H1 (cell line): ENCODE measurements around the gene FNIP2. TPM values are rescaled to one million over a fixed set of nuclear protein-coding genes. Genes with fewer than 3 reads are reported as not detected.

Experiments used
- CTCF ChIA-PET: fragments of 300-600 bp; sonication (Branson Sonifier 250); formaldehyde crosslinking; loops from one replicate; lab custom pipeline; 2021; ENCODE audit not compliant: partially characterized antibody; lab: Charles Lee
- POLR2A ChIA-PET: fragments of 300-600 bp; sonication (Branson Sonifier 250); formaldehyde crosslinking; loops from one replicate; lab custom pipeline; 2021; ENCODE audit warnings: inconsistent platforms; ENCODE audit not compliant: partially characterized antibody; lab: Charles Lee
- DNase-seq, 2 experiments: peaks; one replicate each; pipeline versions ENCODE4 v3.0.0 to v3.0.0-alpha.2; 2010 to 2022; ENCODE audit warnings: low spot score in 2 of 2, low read depth in 1 of 2, mixed read lengths in 1 of 2
- FAIRE-seq: peaks from 2 replicates; lab custom pipeline; 2011; peaks lifted over from hg19 to GRCh38; lab: Jason Lieb, UNC
- H2AFZ ChIP-seq: 2 replicates; pipeline ENCODE4 v1.8.1; 2012; ENCODE audit warnings: low read length, inconsistent platforms
- H2AK5ac ChIP-seq: 2 replicates; pipeline ENCODE4 v1.6.1; 2013; ENCODE audit warnings: low read depth, low read length
- H2BK120ac ChIP-seq: replicated peaks from 2 replicates; pipeline ENCODE3; 2013; ENCODE audit warnings: low read depth, low read length, inconsistent platforms
- H2BK12ac ChIP-seq: 2 replicates; pipeline ENCODE4 v1.6.1; 2013; ENCODE audit warnings: low read depth, low read length
- H2BK15ac ChIP-seq: 2 replicates; pipeline ENCODE4 v1.6.1; 2013; ENCODE audit warnings: low read length
- H2BK20ac ChIP-seq: 2 replicates; pipeline ENCODE4 v1.6.1; 2013; ENCODE audit warnings: low read length
- H2BK5ac ChIP-seq: 2 replicates; pipeline ENCODE4 v1.6.1; 2013; ENCODE audit warnings: low read depth, low read length
- H3K14ac ChIP-seq: 2 replicates; pipeline ENCODE4 v1.6.1; 2013; ENCODE audit warnings: inconsistent platforms; ENCODE audit not compliant: insufficient read length
- H3K18ac ChIP-seq: 2 replicates; pipeline ENCODE4 v1.6.1; 2013; ENCODE audit warnings: low read length; ENCODE audit errors: extremely low read depth
- H3K23ac ChIP-seq: 2 replicates; pipeline ENCODE4 v1.6.1; 2013; ENCODE audit warnings: inconsistent platforms; ENCODE audit not compliant: insufficient read length
- H3K23me2 ChIP-seq: 2 replicates; pipeline ENCODE4 v1.6.1; 2013; ENCODE audit warnings: low read depth, low read length
- H3K27ac ChIP-seq: 2 replicates; pipeline ENCODE4 v1.6.1; 2011; ENCODE audit warnings: low read depth, low read length, inconsistent platforms
- H3K27me3 ChIP-seq, 4 experiments: replicated peaks in 1 of 4; 1 replicate in 1 of 4; 2 replicates in 3 of 4; pipeline versions ENCODE4 v1.6.1 to v1.8.1; 2011 to 2013; ENCODE audit warnings: low read length in 3 of 4, mild to moderate bottlenecking in 3 of 4, inconsistent platforms in 2 of 4, mixed read lengths in 2 of 4, moderate library complexity in 1 of 4; ENCODE audit not compliant: control insufficient read depth in 3 of 4, insufficient read depth in 3 of 4; ENCODE audit errors: extremely low read depth in 1 of 4
- H3K36me3 ChIP-seq, 4 experiments: 2 replicates each; pipeline versions ENCODE4 v1.6.1 to v1.8.1; 2011 to 2013; ENCODE audit warnings: mild to moderate bottlenecking in 4 of 4, low read length in 3 of 4, moderate library complexity in 2 of 4, control low read depth in 1 of 4, inconsistent platforms in 1 of 4; ENCODE audit not compliant: insufficient read depth in 4 of 4, control insufficient read depth in 2 of 4
- H3K4ac ChIP-seq: replicated peaks from 2 replicates; pipeline ENCODE3; 2013; ENCODE audit warnings: low read length, low read depth, mixed read lengths, inconsistent platforms; ENCODE audit not compliant: insufficient read length
- H3K4me1 ChIP-seq, 4 experiments: replicated peaks in 1 of 4; 1 replicate in 1 of 4; 2 replicates in 3 of 4; pipeline versions ENCODE4 v1.6.1 to v1.8.1; 2011 to 2013; ENCODE audit warnings: low read length in 3 of 4, inconsistent platforms in 2 of 4, mixed read lengths in 1 of 4; ENCODE audit not compliant: insufficient read depth in 4 of 4, control insufficient read depth in 3 of 4
- H3K4me2 ChIP-seq, 2 experiments: 2 replicates each; pipeline versions ENCODE4 v1.6.1 to v1.8.1; 2011 to 2013; ENCODE audit warnings: low read depth in 2 of 2, low read length in 2 of 2, control low read depth in 1 of 2, inconsistent platforms in 1 of 2, mild to moderate bottlenecking in 1 of 2; ENCODE audit not compliant: insufficient read depth in 1 of 2
- H3K4me3 ChIP-seq, 4 experiments: fragments of 200-600, 300-600 bp in 1 of 4; sonication (generic), shearing (Covaris generic), sonication (Bioruptor Twin) in 1 of 4; 2 replicates each; pipeline versions ENCODE4 v1.5.1 to v1.8.1; 2011 to 2016; ENCODE audit warnings: low read length in 4 of 4, low read depth in 3 of 4, control low read depth in 2 of 4, inconsistent platforms in 2 of 4, mild to moderate bottlenecking in 2 of 4, mixed read lengths in 1 of 4, moderate library complexity in 1 of 4; ENCODE audit not compliant: insufficient read depth in 2 of 4; ENCODE audit errors: extremely low read depth in 1 of 4
- H3K56ac ChIP-seq: replicated peaks from 2 replicates; pipeline ENCODE3; 2013; ENCODE audit warnings: low read depth, mild to moderate bottlenecking, mixed read lengths, low read length, inconsistent platforms; ENCODE audit not compliant: insufficient read length
- H3K79me1 ChIP-seq: 2 replicates; pipeline ENCODE4 v1.6.1; 2013; ENCODE audit warnings: low read depth, low read length, control low read depth
- H3K79me2 ChIP-seq, 2 experiments: 2 replicates each; pipeline versions ENCODE4 v1.6.1 to v1.8.1; 2012 to 2013; ENCODE audit warnings: low read length in 2 of 2, mild to moderate bottlenecking in 2 of 2, inconsistent platforms in 1 of 2; ENCODE audit not compliant: insufficient read depth in 2 of 2, control insufficient read depth in 1 of 2
- H3K9ac ChIP-seq, 4 experiments: replicated peaks in 1 of 4; 1 replicate in 1 of 4; 2 replicates in 3 of 4; pipeline versions ENCODE4 v1.6.1 to v1.8.1; 2011 to 2013; ENCODE audit warnings: low read depth in 3 of 4, low read length in 3 of 4, control low read depth in 2 of 4, mild to moderate bottlenecking in 2 of 4, moderate library complexity in 2 of 4, inconsistent platforms in 1 of 4; ENCODE audit errors: extremely low read depth in 1 of 4
- H3K9me3 ChIP-seq, 2 experiments: 2 replicates each; pipeline versions ENCODE4 v1.6.1 to v1.8.1; 2012 to 2013; ENCODE audit warnings: mild to moderate bottlenecking in 2 of 2, moderate library complexity in 2 of 2, control low read depth in 1 of 2, inconsistent platforms in 1 of 2, low read depth in 1 of 2, low read length in 1 of 2, mixed read lengths in 1 of 2; ENCODE audit not compliant: insufficient read depth in 2 of 2
- H4K20me1 ChIP-seq, 2 experiments: replicated peaks in 1 of 2; 2 replicates each; pipeline versions ENCODE3 to v1.8.1; 2011 to 2013; ENCODE audit warnings: inconsistent platforms in 2 of 2, low read length in 2 of 2, mild to moderate bottlenecking in 1 of 2; ENCODE audit not compliant: insufficient read depth in 2 of 2, control insufficient read depth in 1 of 2
- H4K5ac ChIP-seq: 2 replicates; pipeline ENCODE4 v1.6.1; 2013; ENCODE audit warnings: low read length, low read depth, mixed read lengths, inconsistent platforms; ENCODE audit not compliant: insufficient read length
- H4K8ac ChIP-seq: 2 replicates; pipeline ENCODE4 v1.8.0; 2013; ENCODE audit warnings: mild to moderate bottlenecking, moderate library complexity, low read length, inconsistent platforms; ENCODE audit not compliant: insufficient read depth; ENCODE audit errors: extremely low read depth
- H4K91ac ChIP-seq: replicated peaks from 2 replicates; pipeline ENCODE3; 2013; ENCODE audit warnings: low read length, mixed read lengths, inconsistent platforms; ENCODE audit not compliant: insufficient read length
- CREB1 ChIP-seq: IDR thresholded peaks from 2 replicates; pipeline ENCODE4 v1.6.1; 2012; ENCODE audit warnings: inconsistent platforms
- EZH2 ChIP-seq: fragments of 200-600 bp; sonication (generic); IDR thresholded peaks from 2 replicates; pipeline ENCODE4 v1.7.1; 2012; ENCODE audit warnings: low read depth, mild to moderate bottlenecking, moderate library complexity, low read length, inconsistent platforms; ENCODE audit not compliant: severe bottlenecking
- WGBS, 2 experiments: shearing (Covaris generic) in 1 of 2; methylation state at CpG; one replicate each; pipeline versions ENCODE4 v1.1.6 to v1.1.7; 2013 to 2015; ENCODE audit warnings: low lambda C conversion rate in 2 of 2, mixed read lengths in 2 of 2, inconsistent platforms in 1 of 2, low coverage in 1 of 2, missing lambda C conversion rate in 1 of 2; ENCODE audit not compliant: insufficient replicate concordance in 2 of 2, insufficient coverage in 1 of 2, insufficient read length in 1 of 2; ENCODE audit errors: extremely low coverage in 1 of 2, missing lambda C conversion rate in 1 of 2; 5-methylcytosine and 5-hydroxymethylcytosine counted together
- polyA plus RNA-seq, 7 experiments: library from polyadenylated mRNA; depleted of rRNA in 3 of 7; stranded (reverse) in 5 of 7; unstranded in 2 of 7; fragments of >200 nt in 5 of 7; fragments of 200-250 nt in 2 of 7; gene quantifications; 1 replicate in 5 of 7; 2 replicates in 1 of 7; 4 replicates in 1 of 7; pipeline versions ENCODE4 v1.2.1 to v1.2.3, GENCODE V29; 2011 to 2013; ENCODE audit warnings: missing spikeins in 2 of 7, mixed read lengths in 2 of 7
- total RNA-seq: library from RNA; stranded (reverse); fragmentation: NEBNext Ultra II Directional; extraction: Animal tissue kit (Norgen Biotek cat#: 25700); gene quantifications from 2 replicates; pipeline ENCODE4 v1.2.1, GENCODE V29; 2021

The FNIP2 gene
- total and polyA plus RNA-seq, 2 of the 8 experiments (the other 6 are each of a cell fraction or from before 2014, with no cell fraction given), result 4.0 to 13.0 TPM

- CTCF ChIA-PET, result interaction anchor here (0.6 to 3.1 kb wide), 4 partner anchors 20 to 515 kb away, joined by 3 to 11 read pairs (median 4); no protein-coding TSS in a partner anchor
- Histone ChIP-seq H3K56ac (no peak overlapping the region), H3K23me2 (no peaks in the 10 kb centered on the region; the same call in 1 of the 2 replicates), H2BK120ac (no peak overlapping the region), H3K27me3 (no peaks in the 10 kb centered on the region), H4K20me1 (no peaks in the 10 kb centered on the region), H3K23ac (no peak overlapping the region), H3K4me3 (no peak overlapping the region), H3K4me2 (no peak overlapping the region), H2BK15ac (no peak overlapping the region), H4K5ac (no peak overlapping the region), H3K9ac (no peak overlapping the region), H3K4me1 (no peaks in the 10 kb centered on the region), H2AK5ac (no peak overlapping the region), H3K18ac (no peak overlapping the region), H3K14ac (no peak overlapping the region), H2BK20ac (no peak overlapping the region), H3K79me2 (no peaks in the 10 kb centered on the region), H2BK12ac (no peak overlapping the region), H3K9me3 (no peaks in the 10 kb centered on the region), H4K91ac (no peak overlapping the region), H2BK5ac (no peak overlapping the region), H3K27ac (no peak overlapping the region), H3K79me1 (no peaks in the 10 kb centered on the region; the same call in 1 of the 2 replicates), H3K4ac (no peak overlapping the region), H2AFZ (no peak overlapping the region), H4K8ac (no peak overlapping the region), H3K36me3 (no peaks in the 10 kb centered on the region)
- TF ChIP-seq CREB1 (no peak), EZH2 (no peak)
- POLR2A ChIA-PET, result interaction anchor here (1.2 kb wide), 1 partner anchor 20 kb away, joined by 4 read pairs; no protein-coding TSS in a partner anchor
- 93% methylated on average over 4 of the region's 4 CpGs; no CpG with 5 or more reads in 1 of the 2 experiments for whole genome bisulfite sequencing, 2 experiments
- DNase-seq, result no peak
- no peak for FAIRE-seq
Measured at GRCh38 chr4:158825433-158826036, 56.7 kb downstream of the FNIP2 start.
